Kidney capillary endothelial cell (primary cell): ENCODE results near the gene KLHL35.

Experiments
- DNase-seq: peaks from one replicate; pipeline ENCODE4 v3.0.0-alpha.2; 2018; ENCODE audit warnings: low spot score

KLHL35 gene

GRCh38 chr11:75442161-75442885 is 9.3 kb upstream of the KLHL35 start:
- DNase-seq = no peak

- no peak for DNase-seq
These were observed 8.8 kb upstream of the KLHL35 start for GRCh38 chr11:75441804-75442132.

GRCh38 chr11:75440960-75441803 is 8.2 kb upstream of the KLHL35 start:
- no peak for DNase-seq

GRCh38 chr11:75439495-75440120 is 6.6 kb upstream of the KLHL35 start:
- no peak for DNase-seq

GRCh38 chr11:75439026-75439425 is 6.0 kb upstream of the KLHL35 start:
- no peak for DNase-seq

- no peak for DNase-seq
These were observed 5.1 kb upstream of the KLHL35 start for GRCh38 chr11:75437966-75438659.

- DNase-seq = no peak
These were observed 3.8 kb upstream of the KLHL35 start for GRCh38 chr11:75436806-75437205.

GRCh38 chr11:75435571-75435925 is 2.5 kb upstream of the KLHL35 start:
- DNase-seq = no peak

- DNase-seq = no peak
These were observed 2.0 kb upstream of the KLHL35 start for GRCh38 chr11:75434886-75435570.

- no peak for DNase-seq
These were observed 1.0 kb upstream of the KLHL35 start for GRCh38 chr11:75434051-75434450.

GRCh38 chr11:75433443-75433842 is 440 bp upstream of the KLHL35 start:
- no peak for DNase-seq

GRCh38 chr11:75431533-75432525 is 1.2 kb downstream of the KLHL35 start:
- DNase-seq = peak; percentile 45

- DNase-seq = no peak
These were observed 2.1 kb downstream of the KLHL35 start for GRCh38 chr11:75430714-75431532.

GRCh38 chr11:75429902-75430713 is 2.9 kb downstream of the KLHL35 start:
- peak; percentile 81 for DNase-seq

GRCh38 chr11:75429641-75429901 is 3.4 kb downstream of the KLHL35 start:
- DNase-seq = no peak

- DNase-seq = no peak
These were observed 3.9 kb downstream of the KLHL35 start for GRCh38 chr11:75428989-75429640.

GRCh38 chr11:75428281-75428724 is 4.7 kb downstream of the KLHL35 start:
- peak; percentile 73 for DNase-seq

- DNase-seq = no peak
These were observed 5.8 kb downstream of the KLHL35 start for GRCh38 chr11:75427181-75427580.

GRCh38 chr11:75426720-75427086 is 6.3 kb downstream of the KLHL35 start:
- DNase-seq = no peak
